HG03354 (cell line): ENCODE measurements around the gene SOX6.
"Not testable (repeated sequence)": the region's sequence is repeated elsewhere in the genome, so short reads cannot be mapped to it uniquely, and the experiment has no call there.

ENCODE experiments used
- ATAC-seq: cut with Tn5 transposase; IDR thresholded peaks from one replicate; pipeline ENCODE4 v1.9.1; 2021; ENCODE audit warnings: mild to moderate bottlenecking; ENCODE audit not compliant: unreplicated experiment, poor library complexity, severe bottlenecking

SOX6 gene

GRCh38 chr11:15931497-15931896 lies 424.8 kb downstream of the SOX6 start:
- no peak for ATAC-seq

- no peak for ATAC-seq
These were observed 425.8 kb downstream of the SOX6 start for GRCh38 chr11:15930442-15931025.

GRCh38 chr11:15929371-15929901 lies 426.9 kb downstream of the SOX6 start:
- no peak for ATAC-seq

- no peak for ATAC-seq
These were observed 428.5 kb downstream of the SOX6 start for GRCh38 chr11:15927864-15928217.

- ATAC-seq: no peak
These were observed 429.0 kb downstream of the SOX6 start for GRCh38 chr11:15927196-15927863.

GRCh38 chr11:15926071-15926470 lies 430.3 kb downstream of the SOX6 start:
- ATAC-seq: no peak

GRCh38 chr11:15923183-15923582 lies 433.2 kb downstream of the SOX6 start:
- ATAC-seq: no peak

GRCh38 chr11:15922745-15923144 lies 433.6 kb downstream of the SOX6 start:
- ATAC-seq: not testable (repeated sequence)

- ATAC-seq: no peak
These were observed 435.3 kb downstream of the SOX6 start for GRCh38 chr11:15920856-15921629.

- ATAC-seq: no peak
These were observed 437.7 kb downstream of the SOX6 start for GRCh38 chr11:15918674-15919073.

- no peak for ATAC-seq
These were observed 438.1 kb downstream of the SOX6 start for GRCh38 chr11:15918212-15918611.
